IMR-90 (cell line): Measurements from ENCODE around the gene TYRP1. TPM values are rescaled to one million over a fixed set of nuclear protein-coding genes. Genes with fewer than 3 reads are reported as not detected.

Source experiments
- ATAC-seq: fragments of 200-7000 bp; cut with Tn5 transposase; 2 replicates; pipeline ENCODE4 v1.9.1; 2020; ENCODE audit warnings: low read depth, mild to moderate bottlenecking, moderate library complexity
- BruUV-seq: library from RNA; stranded (reverse); fragments of 400-500 nt; replicated peaks from 2 replicates; lab custom pipeline; 2021; lab: Mats Ljungman, UMichigan
- CTCF ChIA-PET: fragments of 300-600 bp; formaldehyde crosslinking; extraction: SDS; loops from one replicate; lab custom pipeline; 2021; ENCODE audit warnings: antibody characterized with exemption; lab: Yijun Ruan, JAX
- POLR2A ChIA-PET: fragments of 300-600 bp; sonication (Branson Sonifier 250); formaldehyde crosslinking; loops from one replicate; lab custom pipeline; 2022; ENCODE audit warnings: antibody characterized with exemption; ENCODE audit not compliant: unreplicated experiment; lab: Charles Lee
- DNase-seq: peaks from one replicate; pipeline ENCODE4 v3.0.0; 2013
- H2AFZ ChIP-seq: replicated peaks from 2 replicates; pipeline ENCODE3; 2013; ENCODE audit warnings: low read length, mild to moderate bottlenecking; ENCODE audit not compliant: poor library complexity
- H2AK5ac ChIP-seq: 2 replicates; pipeline ENCODE4 v1.6.1; 2013; ENCODE audit warnings: low read depth, low read length, inconsistent platforms
- H2AK9ac ChIP-seq: replicated peaks from 2 replicates; pipeline ENCODE3; 2013; ENCODE audit warnings: mild to moderate bottlenecking, low read depth, low read length, moderate library complexity; ENCODE audit not compliant: poor library complexity
- H2BK120ac ChIP-seq: 2 replicates; pipeline ENCODE4 v1.6.1; 2013; ENCODE audit warnings: low read depth, low read length, inconsistent platforms
- H2BK15ac ChIP-seq: 3 replicates; pipeline ENCODE4 v1.6.1; 2013; ENCODE audit warnings: low read depth, low read length, inconsistent platforms
- H2BK20ac ChIP-seq: 2 replicates; pipeline ENCODE4 v1.6.1; 2013; ENCODE audit warnings: low read depth, mild to moderate bottlenecking, inconsistent platforms, low read length, moderate library complexity
- H2BK5ac ChIP-seq: 2 replicates; pipeline ENCODE4 v1.6.1; 2013; ENCODE audit warnings: mild to moderate bottlenecking, low read depth, low read length, inconsistent platforms; ENCODE audit not compliant: poor library complexity, severe bottlenecking
- H3K14ac ChIP-seq: replicated peaks from 2 replicates; pipeline ENCODE4 v1.6.1; 2013; ENCODE audit warnings: low read depth, low read length, inconsistent platforms
- H3K18ac ChIP-seq: 2 replicates; pipeline ENCODE4 v1.6.1; 2013; ENCODE audit warnings: low read depth, low read length, control low read depth
- H3K23ac ChIP-seq: 2 replicates; pipeline ENCODE4 v1.6.1; 2013; ENCODE audit warnings: low read depth, low read length, inconsistent platforms
- H3K27ac ChIP-seq: 2 replicates; pipeline ENCODE4 v1.5.1; 2013; ENCODE audit warnings: mild to moderate bottlenecking, control low read depth, low read length; ENCODE audit not compliant: insufficient read depth
- H3K27me3 ChIP-seq: 2 replicates; pipeline ENCODE4 v1.6.1; 2013; ENCODE audit warnings: low read length; ENCODE audit not compliant: control insufficient read depth, insufficient read depth
- H3K36me3 ChIP-seq: 2 replicates; pipeline ENCODE4 v1.6.1; 2013; ENCODE audit warnings: low read length, mixed read lengths; ENCODE audit not compliant: control insufficient read depth, insufficient read depth
- H3K4ac ChIP-seq: 2 replicates; pipeline ENCODE4 v1.6.1; 2013; ENCODE audit warnings: low read depth, low read length, inconsistent platforms
- H3K4me1 ChIP-seq: 2 replicates; pipeline ENCODE4 v1.6.1; 2013; ENCODE audit warnings: low read length, mixed read lengths; ENCODE audit not compliant: control insufficient read depth, insufficient read depth
- H3K4me2 ChIP-seq: 2 replicates; pipeline ENCODE4 v1.6.1; 2013; ENCODE audit warnings: low read depth, mild to moderate bottlenecking, control low read depth, low read length, moderate library complexity
- H3K4me3 ChIP-seq: 2 replicates; pipeline ENCODE4 v1.5.1; 2013; ENCODE audit warnings: low read depth, mild to moderate bottlenecking, control low read depth, low read length, moderate library complexity; ENCODE audit not compliant: insufficient read depth
- H3K56ac ChIP-seq: 2 replicates; pipeline ENCODE4 v1.6.1; 2013; ENCODE audit warnings: low read length, inconsistent platforms; ENCODE audit not compliant: insufficient read depth; ENCODE audit errors: extremely low read depth
- H3K79me1 ChIP-seq, 2 experiments: 2 replicates each; pipeline ENCODE4 v1.6.1; 2013; ENCODE audit warnings: low read length in 2 of 2, inconsistent platforms in 1 of 2, low read depth in 1 of 2
- H3K9ac ChIP-seq: 2 replicates; pipeline ENCODE4 v1.6.1; 2013; ENCODE audit warnings: low read depth, low read length, control low read depth
- H3K9me1 ChIP-seq: 2 replicates; pipeline ENCODE4 v1.6.1; 2013; ENCODE audit warnings: low read length, inconsistent platforms; ENCODE audit not compliant: insufficient read depth
- H3K9me3 ChIP-seq: 2 replicates; pipeline ENCODE4 v1.6.1; 2013; ENCODE audit warnings: low read length; ENCODE audit not compliant: control insufficient read depth, insufficient read depth
- H4K20me1 ChIP-seq: 2 replicates; pipeline ENCODE4 v1.6.1; 2013; ENCODE audit warnings: low read length, inconsistent platforms; ENCODE audit not compliant: insufficient read depth
- H4K5ac ChIP-seq: 2 replicates; pipeline ENCODE4 v1.6.1; 2013; ENCODE audit warnings: mild to moderate bottlenecking, low read depth, low read length, control low read depth
- H4K8ac ChIP-seq, 2 experiments: 2 replicates each; pipeline ENCODE4 v1.6.1; 2013; ENCODE audit warnings: low read depth in 2 of 2, low read length in 2 of 2, control low read depth in 1 of 2, inconsistent platforms in 1 of 2
- H4K91ac ChIP-seq: 2 replicates; pipeline ENCODE4 v1.6.1; 2013; ENCODE audit warnings: low read depth, low read length, inconsistent platforms; ENCODE audit not compliant: insufficient read depth
- FOS ChIP-seq: fragments of 150-350 bp; IDR thresholded peaks from 2 replicates; pipeline ENCODE4 v1.6.1; 2016; ENCODE audit warnings: low read depth, low read length
- POLR2A ChIP-seq: IDR thresholded peaks from 2 replicates; pipeline ENCODE4 v1.6.1; 2012; ENCODE audit warnings: mild to moderate bottlenecking, low read depth, low read length
- WGBS, 2 experiments: methylation state at CpG; one replicate each; pipeline versions ENCODE4 v1.1.5 to v1.1.7; 2013; ENCODE audit warnings: missing lambda C conversion rate in 2 of 2; ENCODE audit not compliant: insufficient read length in 1 of 2; ENCODE audit errors: extremely low coverage in 2 of 2; 5-methylcytosine and 5-hydroxymethylcytosine counted together
- dilution Hi-C: fragments of 300-500 bp; cut with HindIII; formaldehyde crosslinking; loops from one replicate; pipeline ENCODE4 v1.14.3; 2018; ENCODE audit warnings: low sequenced_read_pairs; ENCODE audit not compliant: unreplicated experiment
- in situ Hi-C: fragments of 300-500 bp; cut with MboI; formaldehyde crosslinking; loops from 3 replicates; pipeline ENCODE4 v1.14.3; 2019; ENCODE audit warnings: low sequenced_read_pairs, inconsistent platforms, mixed read lengths
- intact Hi-C: fragments of 100-400 bp; cut with micrococcal nuclease; formaldehyde crosslinking; loops from 2 replicates; pipeline ENCODE4 v1.10.0; 2022
- polyA plus RNA-seq, 3 experiments: library from polyadenylated mRNA; depleted of rRNA; stranded (reverse); fragments of >200 nt; gene quantifications; 2 replicates each; pipeline ENCODE4 v1.2.3, GENCODE V29; 2012; ENCODE audit warnings: low replicate concordance in 1 of 3
- total RNA-seq: library from RNA; depleted of rRNA; stranded (reverse); fragments of >200 nt; gene quantifications from 2 replicates; pipeline ENCODE4 v1.2.3, GENCODE V29; 2012

The TYRP1 gene
- total and polyA plus RNA-seq, 2 of the 4 experiments (the other 2 are of a cell fraction), result 0.60 to 0.90 TPM

DNA sequence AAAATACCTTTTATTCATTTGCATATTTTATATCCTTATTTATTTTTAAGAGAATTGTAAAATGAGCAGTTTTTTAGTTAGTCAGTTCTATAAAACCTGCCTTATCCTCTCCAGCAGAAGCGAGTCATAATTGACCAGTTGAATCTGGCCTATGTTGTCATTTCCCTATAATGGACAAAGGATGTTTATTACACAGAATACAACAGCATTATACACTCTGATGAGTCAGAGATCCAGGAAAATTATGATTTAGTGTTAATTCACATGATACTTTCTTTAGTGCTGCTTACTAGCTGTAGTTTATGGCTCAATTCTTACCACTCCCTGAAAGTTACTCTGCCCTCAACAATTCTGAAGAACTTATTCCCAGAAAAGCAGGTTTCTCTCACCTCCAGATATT, 54.8 kb downstream of the TYRP1 start:
- H4K20me1 ChIP-seq, result no peaks in the 10 kb centered on the region
- H3K23ac ChIP-seq, result no peak overlapping the region
- H3K9ac ChIP-seq, result no peak overlapping the region
- dilution Hi-C loops, result no loop called here
- peak overlapping the region; percentile 34 for H2BK5ac ChIP-seq
- H3K14ac ChIP-seq, result 0 out of 2 replicates have a peak overlapping the region, but pooled peaks have one; percentile 31
- H2BK120ac ChIP-seq, result 0 out of 2 replicates have a peak overlapping the region, but pooled peaks have one; percentile 10
- ChIA-PET CTCF (interaction anchor here (0.7 kb wide), 1 partner anchor 1493 kb away, joined by 4 read pairs; no protein-coding TSS in a partner anchor), POLR2A (no interaction called here)
- no peak overlapping the region for H3K27ac ChIP-seq
- DNase-seq (peak; percentile 84), ATAC-seq (peak; percentile 92)
- H2AK5ac ChIP-seq, result no peak overlapping the region; the same call in 1 of the 2 replicates
- H3K79me1 ChIP-seq, result no peaks in the 10 kb centered on the region
- TF ChIP-seq FOS (peak; percentile 32; the same call in 1 of the 2 replicates), POLR2A (no peak)
- BruUV-seq, result no TSS peak
- no peak overlapping the region for H4K8ac ChIP-seq
- no peak overlapping the region; the same call in 1 of the 2 replicates for H3K4me2 ChIP-seq
- H4K5ac ChIP-seq, result no peak overlapping the region
- no CpG with 5 or more reads among the region's 1 CpG for WGBS, 2 experiments
- no peaks in the 10 kb centered on the region for H3K9me1 ChIP-seq
- H3K4me3 ChIP-seq, result no peak overlapping the region
- H2AK9ac ChIP-seq, result no peak overlapping the region
- no peaks in the 10 kb centered on the region for H3K36me3 ChIP-seq
- in situ Hi-C loops, result no loop called here
- no peaks in the 10 kb centered on the region for H3K4me1 ChIP-seq
- H3K56ac ChIP-seq, result no peak overlapping the region
- H3K9me3 ChIP-seq, result no peaks in the 10 kb centered on the region
- intact Hi-C loops, result no loop called here
- H3K27me3 ChIP-seq, result no peaks in the 10 kb centered on the region
- no peak overlapping the region for H4K91ac ChIP-seq
- H2AFZ ChIP-seq, result no peak overlapping the region
- no peak overlapping the region for H3K4ac ChIP-seq
- no peak overlapping the region for H3K18ac ChIP-seq
- H2BK20ac ChIP-seq, result peak overlapping the region; percentile 62
- 0 out of 3 replicates have a peak overlapping the region, but pooled peaks have one; percentile 39 for H2BK15ac ChIP-seq
